HG02938 (cell line): ENCODE results near the gene PDE7B.

Experiments used
- ATAC-seq: cut with Tn5 transposase; IDR thresholded peaks from one replicate; pipeline ENCODE4 v1.9.1; 2021; ENCODE audit warnings: mild to moderate bottlenecking, moderate library complexity; ENCODE audit not compliant: unreplicated experiment

The PDE7B gene

DNA sequence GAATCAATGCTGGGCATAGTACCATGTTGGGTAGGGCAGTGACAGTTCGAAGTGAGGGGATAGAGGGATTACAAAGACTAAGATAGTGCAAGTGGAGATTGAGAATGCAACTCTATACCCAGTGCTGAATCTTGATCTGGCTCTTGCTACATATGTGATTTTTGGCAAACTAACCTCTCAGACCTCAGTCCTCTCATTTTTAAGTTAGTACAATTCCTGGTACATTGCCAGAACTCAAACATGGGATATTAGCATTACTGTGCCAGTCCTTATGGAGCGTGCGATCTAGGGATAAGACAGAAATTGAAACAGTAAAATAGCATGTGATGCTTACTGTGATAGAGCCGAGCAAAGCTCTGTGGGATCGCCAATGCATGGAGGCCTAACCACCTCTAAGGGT lies 210.2 kb downstream of the PDE7B start:
- ATAC-seq = no peak

DNA sequence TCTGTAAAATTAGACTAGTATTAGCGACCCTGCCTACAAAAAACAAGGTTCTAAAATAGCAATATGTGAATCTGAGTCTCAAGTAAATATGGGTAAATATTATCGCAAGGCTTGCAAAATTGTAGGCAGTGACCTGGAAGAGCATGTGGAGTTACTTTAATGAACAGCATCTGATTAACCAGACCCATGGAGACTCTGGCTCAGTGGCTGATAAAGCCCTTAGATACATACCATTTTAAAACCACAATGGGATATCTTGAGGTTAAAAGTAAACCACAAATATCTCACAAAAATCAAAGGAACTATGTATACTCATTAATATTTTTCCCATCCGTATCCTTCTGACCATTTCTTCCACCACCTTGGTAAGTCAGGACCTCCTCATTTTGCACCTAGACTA lies 211.6 kb downstream of the PDE7B start:
- no peak for ATAC-seq

DNA sequence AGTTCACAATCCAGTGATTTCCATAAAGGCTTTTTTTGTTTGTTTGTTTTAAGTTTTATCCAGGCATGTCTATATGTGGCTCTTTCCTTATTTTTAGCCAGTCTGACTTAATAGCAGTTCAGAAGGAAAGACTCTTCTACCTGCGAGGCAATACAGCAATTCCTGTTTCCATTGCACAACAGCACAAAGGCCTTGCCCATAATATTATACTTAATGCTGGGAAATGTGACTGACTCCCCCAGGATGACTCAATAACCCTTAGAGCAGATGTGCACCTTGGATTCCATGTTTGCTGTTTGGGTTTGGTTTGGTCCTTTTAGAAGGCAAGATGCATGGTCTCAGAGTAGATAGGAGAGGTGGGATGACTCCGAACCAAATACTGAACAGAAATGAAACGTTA lies 214.5 kb downstream of the PDE7B start:
- ATAC-seq = no peak

DNA sequence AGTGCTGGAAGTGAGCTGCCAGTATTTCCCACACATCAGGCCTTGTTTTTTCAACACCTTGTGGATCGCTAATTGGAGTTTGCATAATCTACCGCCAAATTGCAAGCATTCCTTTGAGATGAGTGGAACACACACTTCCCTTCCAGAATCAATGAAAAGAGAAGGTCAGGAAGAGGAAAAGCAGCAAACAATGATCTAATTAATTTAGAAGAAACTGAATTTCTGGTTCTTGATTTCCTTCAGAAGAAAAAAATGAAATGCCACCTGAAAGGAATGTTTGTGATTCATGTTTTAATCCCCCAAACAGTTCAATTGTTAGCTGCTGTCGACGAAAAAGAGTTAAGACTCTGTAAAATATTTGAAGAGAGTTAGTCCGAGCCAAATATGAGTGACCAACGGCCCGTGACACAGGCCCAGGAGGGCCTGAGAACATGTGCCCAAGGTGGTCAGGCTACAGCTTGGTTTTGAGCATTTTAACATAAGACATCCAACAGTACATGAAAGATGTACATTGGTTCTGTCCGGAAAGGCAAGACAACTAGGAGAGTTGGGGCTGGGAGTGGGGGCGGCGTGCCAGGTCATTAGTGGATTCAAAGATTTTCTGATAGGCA lies 216.3 kb downstream of the PDE7B start:
- no peak for ATAC-seq

DNA sequence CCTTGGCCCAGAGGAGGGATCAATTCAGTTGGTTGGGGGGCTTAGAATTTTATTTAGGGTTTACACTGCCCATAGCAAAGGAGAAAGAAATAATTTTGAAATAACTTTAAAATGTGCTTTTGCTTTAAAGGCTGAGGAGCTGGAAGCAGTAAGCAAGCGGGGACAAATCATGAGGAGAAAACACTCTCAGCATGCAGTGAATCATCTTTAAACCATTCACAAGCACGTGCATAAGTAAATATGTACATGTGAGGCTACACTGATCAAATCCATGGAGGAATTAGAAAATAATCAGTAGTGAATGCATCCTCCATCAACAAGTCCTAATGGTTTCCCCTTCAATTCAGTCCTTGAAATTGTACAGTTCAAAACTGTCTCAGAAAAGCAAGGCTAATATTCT lies 217.6 kb downstream of the PDE7B start:
- no peak for ATAC-seq

DNA sequence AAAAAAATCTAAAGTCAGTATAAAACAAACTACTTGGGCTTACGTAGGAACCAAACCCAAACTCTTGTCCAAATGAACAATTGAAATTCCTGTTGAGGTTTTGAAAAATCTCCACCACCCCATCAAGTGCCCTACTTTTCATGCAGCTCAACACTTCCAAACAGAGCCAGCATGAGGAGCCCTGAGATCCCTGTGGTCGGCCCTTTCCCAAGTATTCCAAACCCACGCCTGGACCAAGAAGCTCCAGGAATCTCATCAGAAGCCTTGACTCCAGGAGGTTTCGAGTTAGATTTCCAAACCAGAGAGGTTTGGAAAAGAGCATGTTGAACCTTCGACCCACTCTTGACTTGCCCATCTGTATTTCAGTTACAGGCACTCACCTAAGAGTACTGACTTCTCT lies 219.3 kb downstream of the PDE7B start:
- no peak for ATAC-seq

DNA sequence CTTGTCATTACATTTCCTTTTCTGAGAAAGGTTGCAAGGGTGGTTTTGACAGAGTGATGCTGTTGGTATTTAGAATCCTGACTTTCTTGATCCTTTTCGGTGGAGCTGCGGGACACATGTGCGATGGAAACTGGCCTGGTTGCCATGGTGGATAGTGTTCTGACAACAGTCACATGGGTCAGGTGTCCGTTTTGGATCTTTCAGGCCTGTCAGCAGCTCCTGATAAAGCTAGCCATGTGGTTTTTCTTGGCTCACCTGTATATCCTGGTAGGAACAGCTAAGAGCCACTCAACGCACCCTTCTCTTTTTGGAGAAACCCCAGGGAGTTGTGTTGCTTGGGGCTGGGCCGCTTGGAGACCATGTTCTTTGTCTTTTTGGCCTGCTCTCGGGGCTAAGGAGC lies 221.2 kb downstream of the PDE7B start:
- no peak for ATAC-seq

DNA sequence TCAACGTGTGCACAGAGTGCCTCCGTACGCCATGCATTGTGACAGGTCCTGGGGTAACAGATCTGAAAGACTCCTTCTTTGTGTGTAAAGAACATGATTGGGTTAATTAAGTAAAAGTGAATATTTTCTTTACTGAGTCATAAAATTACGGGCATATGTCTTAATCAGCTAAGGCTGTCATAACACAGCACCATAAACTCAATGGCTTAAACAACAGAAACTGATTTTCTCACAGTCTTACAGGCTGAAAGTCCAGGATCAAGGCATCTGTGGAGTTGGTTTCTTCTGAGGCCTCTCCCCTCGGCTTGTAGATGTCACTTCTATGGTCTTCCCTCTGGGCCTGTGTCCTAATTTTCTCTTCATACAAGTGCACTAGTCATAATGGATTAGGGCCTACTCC lies 221.7 kb downstream of the PDE7B start:
- ATAC-seq = no peak

DNA sequence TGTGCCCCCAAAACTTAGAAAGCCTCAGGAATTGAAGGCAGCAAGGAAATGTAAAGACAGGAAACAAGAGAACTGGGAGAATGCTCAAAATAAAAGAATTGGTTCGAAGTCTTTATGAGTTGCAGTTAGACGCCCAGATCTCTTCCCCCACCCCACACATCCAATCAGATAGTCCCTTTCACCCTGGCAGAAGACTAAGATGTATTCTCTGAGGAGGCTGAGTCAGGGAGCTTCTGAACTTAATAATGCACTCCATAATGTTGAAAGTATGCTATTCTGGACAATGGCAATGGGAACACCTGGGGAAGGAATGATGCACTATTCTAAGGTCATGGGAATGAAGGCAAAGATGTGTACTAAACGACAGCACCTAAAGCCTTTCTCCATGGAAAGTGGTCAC lies 225.0 kb downstream of the PDE7B start:
- no peak for ATAC-seq

DNA sequence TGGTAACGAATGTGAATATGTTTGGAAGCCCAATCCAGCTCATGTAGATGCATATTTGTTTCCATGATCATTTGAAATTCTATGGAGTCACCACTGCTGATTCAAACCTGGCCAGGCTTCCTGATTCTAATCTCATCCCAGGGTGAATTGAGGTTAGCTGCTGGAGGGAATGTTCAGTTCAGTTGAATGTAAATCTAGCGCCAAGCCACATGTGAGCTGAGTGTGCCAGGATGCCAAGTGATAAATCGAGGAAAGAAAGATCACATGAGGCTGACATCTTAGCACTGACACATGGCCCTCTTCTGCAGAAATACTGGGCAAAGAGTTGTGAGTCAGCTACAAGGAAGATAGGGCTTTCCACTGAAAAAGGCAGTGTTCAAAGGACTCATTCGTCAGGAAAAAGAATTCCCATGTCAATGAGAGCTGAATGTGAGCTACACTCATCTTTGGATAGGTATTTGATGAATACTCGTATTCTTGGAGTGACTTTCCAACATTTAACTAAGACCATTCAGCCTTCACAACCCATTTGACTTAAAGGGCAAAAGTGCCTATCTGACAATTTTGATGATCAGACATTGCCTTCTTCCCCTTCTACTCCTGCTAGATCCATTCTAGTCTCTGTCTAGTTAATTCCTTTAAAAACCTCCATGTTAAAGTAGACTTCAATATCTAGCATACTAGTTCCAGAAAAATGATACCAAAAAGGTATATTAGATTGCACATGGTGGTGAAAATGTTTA lies 226.5 kb downstream of the PDE7B start:
- no peak for ATAC-seq

DNA sequence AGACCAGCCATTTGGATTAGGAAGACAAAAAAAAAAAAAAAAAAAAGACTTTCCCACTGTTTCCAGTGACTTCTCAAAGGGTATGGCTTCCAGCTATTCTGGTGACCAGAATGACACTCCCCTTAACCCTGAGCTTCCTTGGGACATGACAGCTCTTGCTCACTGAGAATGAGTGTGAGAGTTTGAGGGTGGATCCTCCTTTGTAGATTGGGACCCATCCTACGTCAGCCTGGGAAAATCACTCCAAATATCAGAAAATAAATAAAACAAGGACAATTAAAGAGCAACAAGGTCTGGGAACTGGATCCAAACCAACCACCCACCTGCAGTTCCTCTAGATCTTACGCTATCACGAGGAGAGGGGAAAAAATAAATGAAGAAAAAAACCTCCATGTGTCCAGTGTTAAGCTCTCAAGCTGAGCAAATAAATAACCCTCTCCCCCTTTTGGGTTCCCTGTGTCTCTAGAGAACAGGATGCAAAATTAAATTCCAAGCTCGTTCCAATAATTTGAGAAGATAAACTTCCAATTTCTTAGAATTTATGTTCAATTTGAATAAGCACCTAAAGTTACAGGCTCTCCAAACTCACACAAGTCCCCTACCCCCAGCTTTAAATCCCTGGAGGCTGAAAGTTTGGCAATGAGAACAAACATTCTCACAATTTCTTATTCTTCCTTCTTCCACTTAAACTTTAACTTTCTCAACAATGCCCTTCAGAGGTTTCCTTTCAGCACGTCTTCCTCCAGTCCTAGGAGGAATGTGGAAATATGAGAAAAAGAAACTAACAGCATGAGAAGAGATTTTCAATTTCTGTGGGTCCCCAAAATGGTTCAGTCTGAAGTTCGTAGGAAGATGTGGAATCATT lies 228.4 kb downstream of the PDE7B start:
- ATAC-seq = no peak

DNA sequence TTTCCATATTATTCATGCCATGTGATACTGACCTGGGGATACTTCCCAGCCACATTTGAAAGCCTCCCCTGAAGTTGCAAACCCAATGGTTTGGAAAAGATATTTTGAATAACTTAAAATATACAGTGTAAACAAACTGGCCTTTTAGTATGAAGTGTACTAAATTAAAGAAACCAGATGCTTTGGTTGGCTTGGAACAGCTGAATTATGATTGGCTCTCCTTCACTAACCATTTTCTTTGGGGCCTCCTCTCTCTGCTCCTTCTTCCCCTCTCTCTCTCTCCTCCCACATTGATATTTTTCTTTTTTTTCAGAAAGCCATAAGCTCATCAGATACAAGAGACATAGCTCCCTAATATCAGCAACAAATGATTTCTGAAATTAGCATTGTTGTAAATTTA lies 232.0 kb downstream of the PDE7B start:
- ATAC-seq = no peak

DNA sequence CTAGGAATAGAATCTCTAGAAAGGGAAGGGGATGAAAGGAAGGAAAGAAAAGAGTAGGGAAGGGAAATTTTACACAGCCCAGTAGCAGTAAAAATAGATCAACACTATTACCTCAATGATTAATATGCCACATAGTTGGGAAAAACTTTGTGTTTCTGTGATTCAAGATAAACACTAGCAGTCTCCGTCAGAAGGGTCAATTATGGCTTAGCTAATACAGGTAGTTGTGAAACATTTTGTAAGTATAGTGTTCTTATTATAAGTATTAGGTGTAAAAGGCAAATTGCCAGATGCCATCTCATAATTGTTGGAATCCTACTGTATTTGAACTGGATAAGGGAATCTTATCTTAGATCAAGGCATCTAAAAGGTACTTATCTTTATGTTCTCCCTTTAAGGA lies 232.9 kb downstream of the PDE7B start:
- no peak for ATAC-seq

DNA sequence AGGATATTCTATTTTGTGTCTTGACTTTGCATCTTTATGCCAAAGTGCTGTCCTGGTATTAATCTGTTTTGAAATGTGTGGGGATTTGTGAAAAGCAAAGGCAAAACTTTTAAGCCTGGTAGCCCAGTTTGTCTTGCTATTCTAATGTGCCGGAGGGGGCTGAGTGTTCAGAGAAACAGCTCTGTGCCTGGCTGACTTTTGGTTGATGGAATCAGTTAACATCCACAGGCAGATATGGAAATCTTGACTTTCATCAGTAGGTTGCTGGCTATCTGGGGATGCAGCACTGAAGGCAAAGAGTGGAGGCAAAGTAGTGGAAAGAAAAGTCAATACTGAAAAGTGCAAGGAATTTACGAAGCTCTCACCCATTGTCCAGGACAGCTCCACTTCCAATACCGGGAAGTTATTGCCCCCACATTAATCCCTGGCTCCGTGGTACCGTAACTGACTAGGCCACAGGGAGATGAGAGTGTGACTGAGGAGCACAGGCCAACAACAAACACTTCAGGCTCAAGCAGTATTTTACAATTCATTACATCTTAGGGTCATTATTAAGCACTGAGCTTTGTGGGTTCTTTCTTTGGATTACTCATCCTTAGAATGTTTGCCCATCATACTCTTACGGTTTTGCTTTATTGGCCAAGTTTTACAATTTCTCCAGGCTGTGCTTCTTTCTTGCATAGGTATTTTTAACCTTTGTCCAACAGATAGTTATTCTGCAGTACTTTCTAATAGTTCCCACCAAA lies 234.0 kb downstream of the PDE7B start:
- ATAC-seq = no peak

DNA sequence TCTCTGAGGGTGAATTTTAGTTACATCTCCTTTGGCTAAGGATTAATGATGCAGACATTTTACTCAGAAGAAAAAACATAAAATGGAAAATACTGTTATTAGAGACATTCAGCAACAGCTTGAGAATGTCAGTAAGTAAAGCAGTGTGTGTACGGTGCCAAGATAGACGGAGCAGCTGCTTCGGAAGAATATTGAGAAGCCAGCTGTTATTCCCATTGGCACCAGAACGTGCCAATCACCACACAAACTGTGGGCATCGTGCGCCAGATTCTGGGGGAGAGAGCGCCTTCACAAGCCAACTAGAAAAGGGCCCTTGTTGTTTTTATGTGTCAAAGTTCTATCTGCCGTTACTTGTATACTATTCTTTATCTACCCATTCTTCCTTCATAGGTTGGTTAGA lies 235.2 kb downstream of the PDE7B start:
- no peak for ATAC-seq

DNA sequence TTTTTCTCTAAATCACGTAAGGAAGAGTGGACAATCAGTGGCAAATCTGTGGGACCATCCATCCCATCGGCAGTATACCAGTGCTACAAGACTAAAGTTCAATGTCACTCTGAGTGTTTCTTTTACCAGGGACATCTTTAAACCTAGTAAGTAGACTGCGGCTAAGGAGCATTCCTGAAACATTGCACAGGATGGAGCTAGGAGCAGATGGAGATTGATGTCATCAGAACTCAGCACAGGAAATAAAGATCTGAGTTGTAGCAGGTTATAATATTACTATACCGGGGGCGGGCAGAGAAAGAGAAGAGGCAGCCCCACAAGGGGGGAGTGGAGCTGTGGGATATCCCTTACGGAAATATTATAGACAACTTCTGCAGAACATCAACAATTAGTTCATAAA lies 236.5 kb downstream of the PDE7B start:
- no peak for ATAC-seq

DNA sequence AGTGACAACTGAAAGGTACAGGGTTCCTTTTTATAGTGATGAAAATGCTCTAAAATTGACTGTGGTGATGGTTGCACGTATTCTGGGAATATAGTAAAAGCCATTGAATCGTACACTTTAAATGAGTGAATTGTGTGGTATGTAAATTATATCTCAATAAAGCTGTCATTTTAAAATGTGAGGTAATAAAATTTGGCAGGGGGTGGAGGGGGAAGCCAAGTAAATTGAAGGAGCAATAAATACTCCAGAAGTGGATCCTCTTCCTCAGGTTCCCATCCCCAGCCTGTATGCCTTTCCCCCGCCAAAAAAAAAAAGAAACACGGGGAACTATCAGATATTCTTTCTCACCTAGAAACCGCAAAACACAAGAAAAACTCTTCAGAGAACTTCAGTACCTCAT lies 237.2 kb downstream of the PDE7B start:
- ATAC-seq = no peak

DNA sequence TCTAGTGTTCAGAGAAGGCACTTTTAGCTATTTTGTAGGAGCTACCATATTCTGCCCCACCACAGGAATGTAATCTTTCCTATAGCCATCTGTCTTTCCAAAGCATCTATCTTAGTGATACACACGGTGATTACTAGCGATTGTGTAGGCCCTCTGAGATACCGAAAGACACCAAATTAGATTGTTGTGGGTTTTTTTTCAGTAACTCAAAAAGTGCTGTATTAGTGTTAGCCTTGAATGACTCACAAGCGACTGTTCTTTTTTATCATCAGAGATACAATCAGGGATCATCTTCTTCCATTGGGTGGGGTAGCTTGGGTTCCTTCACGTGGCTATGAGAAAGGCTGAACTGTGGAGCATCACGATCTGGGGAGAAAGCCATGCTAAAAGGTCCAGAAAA lies 238.4 kb downstream of the PDE7B start:
- no peak for ATAC-seq

DNA sequence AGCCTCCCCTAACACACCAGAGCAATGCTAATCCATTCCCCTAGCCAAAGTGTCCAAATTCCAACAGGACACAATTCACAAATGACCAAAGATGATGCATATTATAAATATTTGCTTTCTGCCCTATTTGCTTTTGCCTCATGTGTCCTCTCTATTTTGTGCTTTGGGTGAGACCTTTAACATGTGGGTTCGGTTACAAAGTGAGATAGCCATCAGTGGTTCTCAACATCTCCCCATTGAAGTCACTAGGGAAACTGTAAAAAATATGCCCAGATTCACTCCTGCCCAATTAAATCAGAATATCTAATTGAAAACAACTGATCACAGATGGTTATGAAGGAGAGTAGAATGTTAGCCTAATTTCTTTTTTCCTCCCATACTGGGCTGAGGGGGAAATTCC lies 239.4 kb downstream of the PDE7B start:
- no peak for ATAC-seq

DNA sequence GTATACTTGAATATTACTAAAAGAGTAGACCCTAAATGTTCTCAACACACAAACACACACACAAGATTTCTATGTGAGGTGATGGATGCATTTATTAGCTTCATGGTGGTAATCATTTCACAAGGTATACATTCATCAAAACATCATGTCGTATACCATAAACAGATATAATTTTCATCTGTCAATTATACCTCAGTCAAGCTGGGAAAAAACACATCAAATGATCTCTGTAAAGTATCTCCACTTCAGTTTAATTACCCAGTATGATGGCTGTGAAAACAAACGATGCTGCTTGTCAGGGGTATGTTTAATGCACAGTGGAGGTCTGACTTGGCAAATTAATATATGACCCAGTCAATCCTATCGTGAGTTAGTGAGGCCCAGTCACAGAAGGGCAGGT lies 241.4 kb downstream of the PDE7B start:
- ATAC-seq = no peak

DNA sequence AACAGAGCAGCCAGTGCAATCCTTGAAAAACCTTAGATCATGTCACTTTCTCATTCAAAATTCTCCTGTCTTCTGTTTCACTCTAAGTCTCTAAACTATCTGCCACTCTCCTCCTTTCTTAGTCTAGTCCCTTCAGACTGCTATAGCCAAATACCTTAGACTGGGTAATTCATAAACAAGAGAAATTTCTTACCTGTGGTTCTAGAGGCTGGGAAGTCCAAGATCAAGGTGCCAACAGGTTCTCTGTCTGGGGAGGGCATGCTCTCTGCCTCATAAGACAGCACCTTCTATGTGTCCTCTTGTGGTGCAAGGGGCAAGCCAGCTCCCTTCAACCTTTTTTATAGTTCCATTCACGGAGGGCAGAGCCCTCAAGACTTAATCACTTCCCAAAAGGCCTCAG lies 242.3 kb downstream of the PDE7B start:
- ATAC-seq = no peak
